ENCODE data around the gene CAD.

GRCh38 chr2:27262379-27263286 is 45.5 kb downstream of the CAD start, which contains the start of gene SLC30A3:
- TF ChIP-seq CTCF (IDR thresholded peaks at IDR 0.05; ENCODE audit: low read depth, low read length) = no peak
- no peak for TF ChIP-seq POLR2A (IDR thresholded peaks at IDR 0.05; ENCODE audit: extremely low read depth, insufficient read length)
- TF ChIP-seq MYC (IDR thresholded peaks at IDR 0.05; ENCODE audit: low read depth, low read length) = no peak
- no peak for TF ChIP-seq MAX (IDR thresholded peaks at IDR 0.05; ENCODE audit: low read depth, low read length)

Data from NB4 (cell line).